Endothelial cell (in vitro differentiated cells): Measurements from ENCODE around the gene RECQL. TPM values are rescaled to one million over a fixed set of nuclear protein-coding genes. Genes with fewer than 3 reads are reported as not detected.
"Not testable (repeated sequence)": the region's sequence is repeated elsewhere in the genome, so short reads cannot be mapped to it uniquely, and the experiment has no call there.

ENCODE experiments used
- DNase-seq: peaks from one replicate; pipeline ENCODE4 v3.0.0; 2021; ENCODE audit warnings: low spot score
- H3K27ac Mint-ChIP-seq: one replicate; pipeline ENCODE4 v1.8.0; 2021; ENCODE audit warnings: mixed read lengths, inconsistent platforms; ENCODE audit not compliant: unreplicated experiment
- H3K27me3 Mint-ChIP-seq: one replicate; pipeline ENCODE4 v1.8.0; 2021; ENCODE audit warnings: mild to moderate bottlenecking, moderate library complexity, mixed read lengths, inconsistent platforms; ENCODE audit not compliant: unreplicated experiment
- H3K36me3 Mint-ChIP-seq: one replicate; pipeline ENCODE4 v1.8.0; 2021; ENCODE audit warnings: mild to moderate bottlenecking, low read depth, mixed read lengths, inconsistent platforms; ENCODE audit not compliant: unreplicated experiment
- H3K4me1 Mint-ChIP-seq: one replicate; pipeline ENCODE4 v1.8.0; 2021; ENCODE audit warnings: mild to moderate bottlenecking, mixed read lengths, inconsistent platforms; ENCODE audit not compliant: unreplicated experiment
- H3K4me3 Mint-ChIP-seq: one replicate; pipeline ENCODE4 v1.8.0; 2021; ENCODE audit warnings: mild to moderate bottlenecking, mixed read lengths, inconsistent platforms; ENCODE audit not compliant: unreplicated experiment
- H3K9me3 Mint-ChIP-seq: one replicate; pipeline ENCODE4 v1.8.0; 2021; ENCODE audit warnings: mixed read lengths, inconsistent platforms; ENCODE audit not compliant: unreplicated experiment
- CTCF ChIP-seq: fragments of 200-600 bp; sonication (generic); IDR thresholded peaks from one replicate; pipeline ENCODE4 v1.5.0; 2021; ENCODE audit warnings: antibody characterized with exemption; ENCODE audit not compliant: unreplicated experiment
- total RNA-seq: library from RNA; stranded (reverse); fragmentation: NEBNext Ultra II Directional; extraction: Animal tissue kit (Norgen Biotek cat#: 25700); gene quantifications from one replicate; pipeline ENCODE4 v1.2.1, GENCODE V29; 2021; ENCODE audit not compliant: unreplicated experiment

RECQL gene
- total RNA-seq, 1 donor from 2014 or later, result 40.7 TPM

- no peak for DNase-seq
- Mint-ChIP-seq H3K4me1 (no peaks in the 10 kb centered on the region), H3K27ac (no peak overlapping the region), H3K36me3 (peaks cover 11% of the 10 kb centered on the region), H3K9me3 (no peaks in the 10 kb centered on the region), H3K4me3 (no peak overlapping the region), H3K27me3 (no peaks in the 10 kb centered on the region)
- no peak for TF ChIP-seq CTCF
Observed at GRCh38 chr12:21472197-21472823, 29.1 kb downstream of the RECQL start.

GRCh38 chr12:21471294-21471693, 30.1 kb downstream of the RECQL start:
- no peaks in the 10 kb centered on the region for H3K9me3 Mint-ChIP-seq
- no peaks in the 10 kb centered on the region for H3K4me1 Mint-ChIP-seq
- TF ChIP-seq CTCF, result no peak
- DNase-seq, result no peak
- H3K27ac Mint-ChIP-seq, result no peak overlapping the region
- no peak overlapping the region for H3K4me3 Mint-ChIP-seq
- peaks cover 11% of the 10 kb centered on the region for H3K36me3 Mint-ChIP-seq
- no peaks in the 10 kb centered on the region for H3K27me3 Mint-ChIP-seq

- not testable (repeated sequence) for H3K27ac Mint-ChIP-seq, H3K4me1 Mint-ChIP-seq
Observed at GRCh38 chr12:21467334-21467733, 34.1 kb downstream of the RECQL start.

GRCh38 chr12:21459474-21459873, 42.0 kb downstream of the RECQL start:
- no peaks in the 10 kb centered on the region for H3K9me3 Mint-ChIP-seq
- no peaks in the 10 kb centered on the region for H3K27me3 Mint-ChIP-seq
- H3K36me3 Mint-ChIP-seq, result peaks cover 8% of the 10 kb centered on the region
- no peaks in the 10 kb centered on the region for H3K4me1 Mint-ChIP-seq
- TF ChIP-seq CTCF, result no peak
- no peak overlapping the region for H3K27ac Mint-ChIP-seq
- no peak overlapping the region for H3K4me3 Mint-ChIP-seq
- DNase-seq, result no peak

More at GRCh38 chr12:21467334-21467733, 34.1 kb downstream of the RECQL start:
- H3K9me3 Mint-ChIP-seq, H3K4me3 Mint-ChIP-seq, H3K27me3 Mint-ChIP-seq, DNase-seq: not testable (repeated sequence)
- H3K36me3 Mint-ChIP-seq, result peaks cover 12% of the 10 kb centered on the region

- no peak overlapping the region for H3K4me3 Mint-ChIP-seq
- DNase-seq, result no peak
- no peak for TF ChIP-seq CTCF
- no peak overlapping the region for H3K27ac Mint-ChIP-seq
- no peaks in the 10 kb centered on the region for H3K27me3 Mint-ChIP-seq
- no peaks in the 10 kb centered on the region for H3K9me3 Mint-ChIP-seq
- H3K36me3 Mint-ChIP-seq, result peaks cover 4% of the 10 kb centered on the region
- no peaks in the 10 kb centered on the region for H3K4me1 Mint-ChIP-seq
Observed at GRCh38 chr12:21456291-21456780, 45.1 kb downstream of the RECQL start.
